SK-N-SH treated with all-trans-retinoic acid at 6 μM for 48 hours (cell line): ENCODE data around the gene CNTNAP2.

Source experiments
- ATAC-seq: fragments of 200-7000 bp; cut with Tn5 transposase; 3 replicates; pipeline ENCODE4 v1.9.1; 2020; ENCODE audit warnings: mild to moderate bottlenecking, moderate library complexity
- ARNTL ChIP-seq: fragments of 450-650 bp; formaldehyde crosslinking; IDR thresholded peaks from 2 replicates; pipeline ENCODE4 v1.5.0; 2020; ENCODE audit warnings: low read depth, mild to moderate bottlenecking, moderate library complexity, borderline replicate concordance
- BACH2 ChIP-seq: fragments of 250-450 bp; sonication (Bioruptor Pico); IDR thresholded peaks from 2 replicates; pipeline ENCODE4 v1.9.0; 2021; ENCODE audit warnings: mild to moderate bottlenecking, borderline replicate concordance
- CSDC2 ChIP-seq: fragments of 250-450 bp; sonication (Bioruptor Pico); IDR thresholded peaks from 2 replicates; pipeline ENCODE4 v1.5.0; 2020; ENCODE audit warnings: mild to moderate bottlenecking, moderate library complexity
- ESRRG ChIP-seq: fragments of 250-450 bp; sonication (Bioruptor Pico); IDR thresholded peaks from 2 replicates; pipeline ENCODE4 v1.6.1; 2021; ENCODE audit warnings: mild to moderate bottlenecking
- GLIS3 ChIP-seq: fragments of 250-450 bp; sonication (Bioruptor Pico); IDR thresholded peaks from 2 replicates; pipeline ENCODE4 v1.5.0; 2020; ENCODE audit warnings: mild to moderate bottlenecking, moderate library complexity
- ISL1 ChIP-seq: fragments of 250-450 bp; sonication (Bioruptor Pico); IDR thresholded peaks from 2 replicates; pipeline ENCODE4 v2.1.2; 2022; ENCODE audit warnings: mild to moderate bottlenecking, moderate library complexity
- OSR1 ChIP-seq: fragments of 250-450 bp; sonication (Bioruptor Pico); IDR thresholded peaks from 2 replicates; pipeline ENCODE4 v1.8.0; 2022; ENCODE audit warnings: moderate library complexity, mild to moderate bottlenecking, inconsistent platforms
- PPARA ChIP-seq: fragments of 250-450 bp; sonication (Bioruptor Pico); IDR thresholded peaks from 2 replicates; pipeline ENCODE4 v1.5.0; 2020; ENCODE audit warnings: mild to moderate bottlenecking, borderline replicate concordance
- RARB ChIP-seq: fragments of 250-450 bp; sonication (Bioruptor Pico); IDR thresholded peaks from 2 replicates; pipeline ENCODE4 v1.8.0; 2021; ENCODE audit warnings: mild to moderate bottlenecking, moderate library complexity
- SNAI2 ChIP-seq: fragments of 250-450 bp; sonication (Bioruptor Pico); IDR thresholded peaks from 2 replicates; pipeline ENCODE4 v1.5.0; 2020; ENCODE audit warnings: mild to moderate bottlenecking, moderate library complexity
- TCF4 ChIP-seq: fragments of 250-450 bp; sonication (Bioruptor Pico); IDR thresholded peaks from 2 replicates; pipeline ENCODE4 v1.8.0; 2021; ENCODE audit warnings: mild to moderate bottlenecking, moderate library complexity, borderline replicate concordance
- TOX ChIP-seq: fragments of 250-450 bp; sonication (Bioruptor Pico); IDR thresholded peaks from 2 replicates; pipeline ENCODE4 v1.8.0; 2021; ENCODE audit warnings: mild to moderate bottlenecking, moderate library complexity, borderline replicate concordance
- ZFP30 ChIP-seq: fragments of 450-650 bp; formaldehyde crosslinking; IDR thresholded peaks from 2 replicates; pipeline ENCODE4 v1.5.0; 2022; ENCODE audit warnings: mild to moderate bottlenecking, moderate library complexity
- ZNF565 ChIP-seq: fragments of 450-650 bp; formaldehyde crosslinking; conservative IDR thresholded peaks from 2 replicates; pipeline ENCODE4 v1.5.0; 2020; ENCODE audit warnings: low read depth, mild to moderate bottlenecking, moderate library complexity
- ZNF70 ChIP-seq: fragments of 450-650 bp; formaldehyde crosslinking; IDR thresholded peaks from 2 replicates; pipeline ENCODE4 v1.5.0; 2020; ENCODE audit warnings: mild to moderate bottlenecking, moderate library complexity
- ZNF8 ChIP-seq: fragments of 450-650 bp; formaldehyde crosslinking; IDR thresholded peaks from 2 replicates; pipeline ENCODE4 v1.5.0; 2020; ENCODE audit warnings: mild to moderate bottlenecking, moderate library complexity
- TF ChIP-seq, protein P1 (sequence below): fragments of 250-450 bp; sonication (Bioruptor Pico); IDR thresholded peaks from 2 replicates; pipeline ENCODE4 v1.5.1; 2020; ENCODE audit warnings: low read depth, mild to moderate bottlenecking, moderate library complexity
- TF ChIP-seq, protein P2 (sequence below): fragments of 250-450 bp; sonication (Bioruptor Pico); IDR thresholded peaks from 2 replicates; pipeline ENCODE4 v1.8.0; 2020; ENCODE audit warnings: mild to moderate bottlenecking, moderate library complexity, borderline replicate concordance
- TF ChIP-seq, protein P3 (sequence below): fragments of 250-450 bp; sonication (Bioruptor Pico); IDR thresholded peaks from 2 replicates; pipeline ENCODE4 v1.5.1; 2021; ENCODE audit warnings: mild to moderate bottlenecking, moderate library complexity
- TF ChIP-seq, protein P4 (sequence below): fragments of 250-450 bp; sonication (Bioruptor Pico); IDR thresholded peaks from 2 replicates; pipeline ENCODE4 v1.5.0; 2020; ENCODE audit warnings: mild to moderate bottlenecking, moderate library complexity
- TF ChIP-seq, protein P5 (sequence below): fragments of 250-450 bp; sonication (Bioruptor Pico); IDR thresholded peaks from 2 replicates; pipeline ENCODE4 v1.8.0; 2021; ENCODE audit warnings: low read depth, mild to moderate bottlenecking, moderate library complexity, borderline replicate concordance

Gene CNTNAP2

DNA sequence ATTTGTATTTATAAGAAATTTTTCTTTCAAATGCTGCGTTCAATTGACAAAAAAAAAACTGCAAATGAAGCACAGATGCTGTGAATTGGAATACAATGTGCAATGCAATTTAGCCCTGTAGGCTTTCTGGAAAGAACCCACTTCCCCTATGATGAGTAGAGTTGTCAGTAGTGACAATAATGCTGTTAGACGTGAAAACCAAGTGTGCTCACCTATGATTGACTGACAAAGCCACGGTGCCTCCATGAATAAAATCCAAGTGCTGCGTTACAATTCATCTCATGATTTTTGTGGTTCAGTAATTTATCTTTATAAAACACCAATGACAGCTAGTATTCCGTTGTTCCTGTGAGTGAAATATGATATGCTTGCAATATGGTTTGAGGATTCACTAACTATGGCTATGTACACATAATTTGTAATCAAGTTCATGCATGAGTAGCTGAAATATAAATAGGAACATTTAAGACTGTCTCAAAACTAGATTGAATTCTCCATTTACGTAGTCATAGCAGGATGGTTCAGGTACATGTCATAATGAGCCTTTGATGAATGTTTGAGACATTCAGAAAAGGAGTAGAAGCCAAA lies 1160.3 kb downstream of the CNTNAP2 start:
- ATAC-seq: peak; percentile 73
- TF ChIP-seq, protein P1, sequence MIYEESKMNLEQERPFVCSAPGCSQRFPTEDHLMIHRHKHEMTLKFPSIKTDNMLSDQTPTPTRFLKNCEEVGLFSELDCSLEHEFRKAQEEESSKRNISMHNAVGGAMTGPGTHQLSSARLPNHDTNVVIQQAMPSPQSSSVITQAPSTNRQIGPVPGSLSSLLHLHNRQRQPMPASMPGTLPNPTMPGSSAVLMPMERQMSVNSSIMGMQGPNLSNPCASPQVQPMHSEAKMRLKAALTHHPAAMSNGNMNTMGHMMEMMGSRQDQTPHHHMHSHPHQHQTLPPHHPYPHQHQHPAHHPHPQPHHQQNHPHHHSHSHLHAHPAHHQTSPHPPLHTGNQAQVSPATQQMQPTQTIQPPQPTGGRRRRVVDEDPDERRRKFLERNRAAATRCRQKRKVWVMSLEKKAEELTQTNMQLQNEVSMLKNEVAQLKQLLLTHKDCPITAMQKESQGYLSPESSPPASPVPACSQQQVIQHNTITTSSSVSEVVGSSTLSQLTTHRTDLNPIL (CRISPR knock-in tag): no peak
- TF ChIP-seq TOX: peak; percentile 84
- no peak for TF ChIP-seq ZNF70 (CRISPR knock-in tag)
- no peak for TF ChIP-seq TCF4
- TF ChIP-seq RARB (CRISPR knock-in tag): peak; percentile 26; the same call in 1 of the 2 replicates
- TF ChIP-seq, all 23 proteins: peak for 2

DNA sequence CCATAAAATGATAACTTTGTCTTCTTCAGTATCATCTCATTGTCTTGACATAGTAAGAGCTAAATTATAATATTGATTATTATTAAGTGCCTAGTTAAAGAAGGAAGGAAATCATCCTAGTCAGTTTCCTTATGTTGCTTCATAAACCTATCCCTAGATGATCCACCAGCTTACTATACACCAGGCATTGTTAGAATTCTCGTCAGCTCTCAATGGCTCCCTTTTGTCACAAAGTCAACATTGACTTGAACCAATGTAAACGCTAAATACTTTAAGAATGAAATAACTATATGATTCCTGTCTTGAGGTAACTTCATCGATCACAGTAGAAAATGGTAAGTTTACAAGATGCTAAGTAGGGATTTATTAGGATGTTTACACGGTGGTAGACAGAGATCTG lies 1162.9 kb downstream of the CNTNAP2 start:
- no peak for ATAC-seq
- TF ChIP-seq ZNF565 (CRISPR knock-in tag) (no peak), OSR1 (CRISPR knock-in tag) (no peak), TCF4 (no peak), ZNF8 (CRISPR knock-in tag) (no peak), ISL1 (CRISPR knock-in tag) (no peak), ESRRG (CRISPR knock-in tag) (no peak), ZFP30 (CRISPR knock-in tag) (no peak), TOX (no peak), SNAI2 (CRISPR knock-in tag) (no peak), PPARA (no peak), CSDC2 (CRISPR knock-in tag) (no peak), BACH2 (CRISPR knock-in tag) (no peak)
- TF ChIP-seq, protein P2, sequence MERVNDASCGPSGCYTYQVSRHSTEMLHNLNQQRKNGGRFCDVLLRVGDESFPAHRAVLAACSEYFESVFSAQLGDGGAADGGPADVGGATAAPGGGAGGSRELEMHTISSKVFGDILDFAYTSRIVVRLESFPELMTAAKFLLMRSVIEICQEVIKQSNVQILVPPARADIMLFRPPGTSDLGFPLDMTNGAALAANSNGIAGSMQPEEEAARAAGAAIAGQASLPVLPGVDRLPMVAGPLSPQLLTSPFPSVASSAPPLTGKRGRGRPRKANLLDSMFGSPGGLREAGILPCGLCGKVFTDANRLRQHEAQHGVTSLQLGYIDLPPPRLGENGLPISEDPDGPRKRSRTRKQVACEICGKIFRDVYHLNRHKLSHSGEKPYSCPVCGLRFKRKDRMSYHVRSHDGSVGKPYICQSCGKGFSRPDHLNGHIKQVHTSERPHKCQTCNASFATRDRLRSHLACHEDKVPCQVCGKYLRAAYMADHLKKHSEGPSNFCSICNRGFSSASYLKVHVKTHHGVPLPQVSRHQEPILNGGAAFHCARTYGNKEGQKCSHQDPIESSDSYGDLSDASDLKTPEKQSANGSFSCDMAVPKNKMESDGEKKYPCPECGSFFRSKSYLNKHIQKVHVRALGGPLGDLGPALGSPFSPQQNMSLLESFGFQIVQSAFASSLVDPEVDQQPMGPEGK: no peak
- TF ChIP-seq, protein P1 (CRISPR knock-in tag): no peak
- TF ChIP-seq, protein P3, sequence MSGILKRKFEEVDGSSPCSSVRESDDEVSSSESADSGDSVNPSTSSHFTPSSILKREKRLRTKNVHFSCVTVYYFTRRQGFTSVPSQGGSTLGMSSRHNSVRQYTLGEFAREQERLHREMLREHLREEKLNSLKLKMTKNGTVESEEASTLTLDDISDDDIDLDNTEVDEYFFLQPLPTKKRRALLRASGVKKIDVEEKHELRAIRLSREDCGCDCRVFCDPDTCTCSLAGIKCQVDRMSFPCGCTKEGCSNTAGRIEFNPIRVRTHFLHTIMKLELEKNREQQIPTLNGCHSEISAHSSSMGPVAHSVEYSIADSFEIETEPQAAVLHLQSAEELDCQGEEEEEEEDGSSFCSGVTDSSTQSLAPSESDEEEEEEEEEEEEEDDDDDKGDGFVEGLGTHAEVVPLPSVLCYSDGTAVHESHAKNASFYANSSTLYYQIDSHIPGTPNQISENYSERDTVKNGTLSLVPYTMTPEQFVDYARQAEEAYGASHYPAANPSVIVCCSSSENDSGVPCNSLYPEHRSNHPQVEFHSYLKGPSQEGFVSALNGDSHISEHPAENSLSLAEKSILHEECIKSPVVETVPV: no peak
- TF ChIP-seq, protein P4, sequence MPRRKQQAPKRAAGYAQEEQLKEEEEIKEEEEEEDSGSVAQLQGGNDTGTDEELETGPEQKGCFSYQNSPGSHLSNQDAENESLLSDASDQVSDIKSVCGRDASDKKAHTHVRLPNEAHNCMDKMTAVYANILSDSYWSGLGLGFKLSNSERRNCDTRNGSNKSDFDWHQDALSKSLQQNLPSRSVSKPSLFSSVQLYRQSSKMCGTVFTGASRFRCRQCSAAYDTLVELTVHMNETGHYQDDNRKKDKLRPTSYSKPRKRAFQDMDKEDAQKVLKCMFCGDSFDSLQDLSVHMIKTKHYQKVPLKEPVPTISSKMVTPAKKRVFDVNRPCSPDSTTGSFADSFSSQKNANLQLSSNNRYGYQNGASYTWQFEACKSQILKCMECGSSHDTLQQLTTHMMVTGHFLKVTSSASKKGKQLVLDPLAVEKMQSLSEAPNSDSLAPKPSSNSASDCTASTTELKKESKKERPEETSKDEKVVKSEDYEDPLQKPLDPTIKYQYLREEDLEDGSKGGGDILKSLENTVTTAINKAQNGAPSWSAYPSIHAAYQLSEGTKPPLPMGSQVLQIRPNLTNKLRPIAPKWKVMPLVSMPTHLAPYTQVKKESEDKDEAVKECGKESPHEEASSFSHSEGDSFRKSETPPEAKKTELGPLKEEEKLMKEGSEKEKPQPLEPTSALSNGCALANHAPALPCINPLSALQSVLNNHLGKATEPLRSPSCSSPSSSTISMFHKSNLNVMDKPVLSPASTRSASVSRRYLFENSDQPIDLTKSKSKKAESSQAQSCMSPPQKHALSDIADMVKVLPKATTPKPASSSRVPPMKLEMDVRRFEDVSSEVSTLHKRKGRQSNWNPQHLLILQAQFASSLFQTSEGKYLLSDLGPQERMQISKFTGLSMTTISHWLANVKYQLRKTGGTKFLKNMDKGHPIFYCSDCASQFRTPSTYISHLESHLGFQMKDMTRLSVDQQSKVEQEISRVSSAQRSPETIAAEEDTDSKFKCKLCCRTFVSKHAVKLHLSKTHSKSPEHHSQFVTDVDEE (CRISPR knock-in tag): no peak

DNA sequence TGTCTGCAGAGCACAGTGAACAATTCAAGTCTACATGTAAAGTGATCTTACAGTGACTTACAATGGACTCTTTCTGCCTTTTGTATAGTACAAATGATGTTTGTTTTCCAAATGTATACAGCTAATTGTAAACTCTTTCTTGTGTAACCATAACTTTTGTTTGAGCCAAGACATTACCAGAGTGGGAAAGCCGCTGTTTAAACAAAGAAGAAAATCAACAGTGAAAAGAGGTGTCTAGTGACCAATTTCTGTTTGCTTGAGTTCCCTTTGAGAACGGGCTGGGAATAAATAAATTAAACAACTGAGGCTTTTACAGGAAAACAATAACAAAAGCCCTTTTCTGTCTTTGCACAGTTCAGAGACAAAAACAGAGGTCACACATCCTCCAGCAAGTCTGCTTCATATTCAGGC lies 1163.4 kb downstream of the CNTNAP2 start:
- no peak for ATAC-seq
- TF ChIP-seq, protein P3: no peak
- TF ChIP-seq, protein P2: no peak
- TF ChIP-seq CSDC2 (CRISPR knock-in tag) (no peak), RARB (CRISPR knock-in tag) (no peak), BACH2 (CRISPR knock-in tag) (no peak), TCF4 (no peak), ZNF8 (CRISPR knock-in tag) (no peak), GLIS3 (no peak), ESRRG (CRISPR knock-in tag) (no peak), ISL1 (CRISPR knock-in tag) (no peak), TOX (no peak), ARNTL (no peak), ZNF565 (CRISPR knock-in tag) (no peak)
- TF ChIP-seq, protein P1 (CRISPR knock-in tag): no peak
- TF ChIP-seq, protein P5, sequence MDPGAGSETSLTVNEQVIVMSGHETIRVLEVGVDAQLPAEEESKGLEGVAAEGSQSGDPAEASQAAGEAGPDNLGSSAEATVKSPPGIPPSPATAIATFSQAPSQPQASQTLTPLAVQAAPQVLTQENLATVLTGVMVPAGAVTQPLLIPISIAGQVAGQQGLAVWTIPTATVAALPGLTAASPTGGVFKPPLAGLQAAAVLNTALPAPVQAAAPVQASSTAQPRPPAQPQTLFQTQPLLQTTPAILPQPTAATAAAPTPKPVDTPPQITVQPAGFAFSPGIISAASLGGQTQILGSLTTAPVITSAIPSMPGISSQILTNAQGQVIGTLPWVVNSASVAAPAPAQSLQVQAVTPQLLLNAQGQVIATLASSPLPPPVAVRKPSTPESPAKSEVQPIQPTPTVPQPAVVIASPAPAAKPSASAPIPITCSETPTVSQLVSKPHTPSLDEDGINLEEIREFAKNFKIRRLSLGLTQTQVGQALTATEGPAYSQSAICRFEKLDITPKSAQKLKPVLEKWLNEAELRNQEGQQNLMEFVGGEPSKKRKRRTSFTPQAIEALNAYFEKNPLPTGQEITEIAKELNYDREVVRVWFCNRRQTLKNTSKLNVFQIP (CRISPR knock-in tag): no peak
